H9 (cell line): Measurements from ENCODE around the gene GLP2R. TPM values are rescaled to one million over a fixed set of nuclear protein-coding genes. Genes with fewer than 3 reads are reported as not detected.

Experiments
- DNase-seq: peaks from one replicate; pipeline ENCODE4 v3.0.0-alpha.2; 2017
- H2AFZ ChIP-seq: one replicate; pipeline ENCODE4 v1.6.1; 2013; ENCODE audit warnings: mild to moderate bottlenecking, low read length, control low read depth, moderate library complexity
- H2AK5ac ChIP-seq: 2 replicates; pipeline ENCODE4 v1.6.1; 2013; ENCODE audit warnings: low read length, control low read depth, mixed read lengths; ENCODE audit not compliant: insufficient read length
- H2BK120ac ChIP-seq: one replicate; pipeline ENCODE4 v1.6.1; 2013; ENCODE audit warnings: low read depth, mild to moderate bottlenecking, low read length, control low read depth, inconsistent platforms; ENCODE audit not compliant: poor library complexity, severe bottlenecking
- H2BK12ac ChIP-seq: 2 replicates; pipeline ENCODE4 v1.6.1; 2013; ENCODE audit warnings: low read length, control low read depth, mixed read lengths, low read depth; ENCODE audit not compliant: insufficient read length
- H2BK15ac ChIP-seq: 2 replicates; pipeline ENCODE4 v1.6.1; 2013; ENCODE audit warnings: low read depth, low read length, control low read depth
- H2BK20ac ChIP-seq: one replicate; pipeline ENCODE4 v1.6.1; 2013; ENCODE audit warnings: low read depth, mild to moderate bottlenecking, low read length, control low read depth, inconsistent platforms; ENCODE audit not compliant: poor library complexity, severe bottlenecking
- H2BK5ac ChIP-seq: 2 replicates; pipeline ENCODE4 v1.6.1; 2013; ENCODE audit warnings: low read length, control low read depth, mixed read lengths; ENCODE audit not compliant: insufficient read length
- H3K14ac ChIP-seq: 2 replicates; pipeline ENCODE4 v1.6.1; 2013; ENCODE audit warnings: low read length, control low read depth; ENCODE audit not compliant: insufficient read depth
- H3K18ac ChIP-seq: 2 replicates; pipeline ENCODE4 v1.6.1; 2013; ENCODE audit warnings: low read depth, mild to moderate bottlenecking, mixed read lengths, low read length, control low read depth; ENCODE audit not compliant: insufficient read length
- H3K23ac ChIP-seq: 2 replicates; pipeline ENCODE4 v1.6.1; 2013; ENCODE audit warnings: low read length, control low read depth, mixed read lengths, low read depth; ENCODE audit not compliant: insufficient read length
- H3K23me2 ChIP-seq: 2 replicates; pipeline ENCODE4 v1.6.1; 2013; ENCODE audit warnings: low read depth, mild to moderate bottlenecking, mixed read lengths, low read length, control low read depth; ENCODE audit not compliant: insufficient read length, poor library complexity, severe bottlenecking
- H3K27ac ChIP-seq: 2 replicates; pipeline ENCODE4 v1.5.1; 2013; ENCODE audit warnings: low read length, control low read depth, mixed read lengths, low read depth; ENCODE audit not compliant: insufficient read length
- H3K27me3 ChIP-seq: 2 replicates; pipeline ENCODE4 v1.6.1; 2013; ENCODE audit warnings: low read length, control low read depth, inconsistent platforms; ENCODE audit not compliant: insufficient read depth
- H3K4ac ChIP-seq: 2 replicates; pipeline ENCODE4 v1.6.1; 2013; ENCODE audit warnings: low read depth, mild to moderate bottlenecking, control low read depth, inconsistent platforms, low read length, moderate library complexity
- H3K4me1 ChIP-seq: 2 replicates; pipeline ENCODE4 v1.6.1; 2013; ENCODE audit warnings: low read length, control low read depth, inconsistent platforms; ENCODE audit not compliant: insufficient read depth
- H3K4me2 ChIP-seq: 2 replicates; pipeline ENCODE4 v1.6.1; 2013; ENCODE audit warnings: low read length, control low read depth, mixed read lengths; ENCODE audit not compliant: insufficient read length, insufficient read depth
- H3K56ac ChIP-seq: 2 replicates; pipeline ENCODE4 v1.6.1; 2013; ENCODE audit warnings: low read depth, mild to moderate bottlenecking, mixed read lengths, low read length, control low read depth; ENCODE audit not compliant: insufficient read length
- H3K79me1 ChIP-seq: 2 replicates; pipeline ENCODE4 v1.6.1; 2013; ENCODE audit warnings: low read depth, mild to moderate bottlenecking, moderate library complexity, low read length, control low read depth, inconsistent platforms; ENCODE audit not compliant: insufficient read depth, poor library complexity, severe bottlenecking
- H3K79me2 ChIP-seq: 2 replicates; pipeline ENCODE4 v1.6.1; 2013; ENCODE audit warnings: low read length, control low read depth, inconsistent platforms; ENCODE audit not compliant: insufficient read depth
- H3K9ac ChIP-seq: 2 replicates; pipeline ENCODE4 v1.6.1; 2013; ENCODE audit warnings: low read length, control low read depth, mixed read lengths; ENCODE audit not compliant: insufficient read length; ENCODE audit errors: extremely low read depth
- H3K9me3 ChIP-seq: one replicate; pipeline ENCODE4 v1.6.1; 2013; ENCODE audit warnings: low read depth, low read length, inconsistent platforms; ENCODE audit not compliant: control insufficient read depth
- H3T11ph ChIP-seq: one replicate; pipeline ENCODE4 v1.6.1; 2013; ENCODE audit warnings: mild to moderate bottlenecking, low read length, control low read depth, inconsistent platforms
- H4K20me1 ChIP-seq: one replicate; pipeline ENCODE4 v1.6.1; 2013; ENCODE audit not compliant: control insufficient read depth, insufficient read length, insufficient read depth
- H4K5ac ChIP-seq: 2 replicates; pipeline ENCODE4 v1.6.1; 2013; ENCODE audit warnings: low read depth, mild to moderate bottlenecking, mixed read lengths, low read length, control low read depth; ENCODE audit not compliant: insufficient read length
- H4K8ac ChIP-seq: replicated peaks from 2 replicates; pipeline ENCODE4 v1.6.1; 2013; ENCODE audit warnings: low read length, control low read depth, mixed read lengths, low read depth; ENCODE audit not compliant: insufficient read length
- H4K91ac ChIP-seq: 2 replicates; pipeline ENCODE4 v1.6.1; 2013; ENCODE audit warnings: low read depth, mild to moderate bottlenecking, moderate library complexity, mixed read lengths, low read length, control low read depth; ENCODE audit not compliant: insufficient read length
- H3K27ac Mint-ChIP-seq, 3 experiments: 2 replicates in 2 of 3; 3 replicates in 1 of 3; pipeline ENCODE4 v1.8.0; 2020 to 2021; ENCODE audit warnings: mixed read lengths in 3 of 3, mild to moderate bottlenecking in 1 of 3, moderate library complexity in 1 of 3
- H3K27me3 Mint-ChIP-seq: 2 replicates; pipeline ENCODE4 v1.8.0; 2021; ENCODE audit warnings: low read depth, mild to moderate bottlenecking, moderate library complexity, mixed read lengths
- H3K36me3 Mint-ChIP-seq, 3 experiments: 2 replicates in 2 of 3; 3 replicates in 1 of 3; pipeline ENCODE4 v1.8.0; 2020 to 2021; ENCODE audit warnings: low read depth in 3 of 3, mixed read lengths in 3 of 3; ENCODE audit not compliant: insufficient read depth in 1 of 3
- H3K4me1 Mint-ChIP-seq, 2 experiments: 2 replicates each; pipeline ENCODE4 v1.8.0; 2020; ENCODE audit warnings: mixed read lengths in 2 of 2
- H3K4me3 Mint-ChIP-seq, 2 experiments: 2 replicates in 1 of 2; 3 replicates in 1 of 2; pipeline ENCODE4 v1.8.0; 2020 to 2021; ENCODE audit warnings: mild to moderate bottlenecking in 2 of 2, mixed read lengths in 2 of 2, moderate library complexity in 1 of 2
- H3K9me3 Mint-ChIP-seq, 2 experiments: 2 replicates in 1 of 2; 3 replicates in 1 of 2; pipeline ENCODE4 v1.8.0; 2020; ENCODE audit warnings: mild to moderate bottlenecking in 2 of 2, mixed read lengths in 2 of 2, moderate library complexity in 1 of 2
- WGBS: extraction: QIAGEN DNeasy Blood & Tissue Kit; methylation state at CpG from one replicate; pipeline ENCODE4 v1.1.7; 2013; ENCODE audit warnings: missing lambda C conversion rate, low lambda C conversion rate, mixed read lengths; ENCODE audit not compliant: insufficient read length; ENCODE audit errors: extremely low coverage; 5-methylcytosine and 5-hydroxymethylcytosine counted together
- total RNA-seq: library from RNA; stranded (reverse); gene quantifications from 2 replicates; pipeline ENCODE4 v1.2.1, GENCODE V29; 2021
- TF ChIP-seq, protein P1 (sequence below): fragments of 200-600 bp; sonication (generic); conservative IDR thresholded peaks from 3 replicates; pipeline ENCODE4 v1.8.0; 2021; ENCODE audit warnings: antibody characterized with exemption, mild to moderate bottlenecking

The GLP2R gene
- total RNA-seq, 1 experiment from 2014 or later = not detected

DNA sequence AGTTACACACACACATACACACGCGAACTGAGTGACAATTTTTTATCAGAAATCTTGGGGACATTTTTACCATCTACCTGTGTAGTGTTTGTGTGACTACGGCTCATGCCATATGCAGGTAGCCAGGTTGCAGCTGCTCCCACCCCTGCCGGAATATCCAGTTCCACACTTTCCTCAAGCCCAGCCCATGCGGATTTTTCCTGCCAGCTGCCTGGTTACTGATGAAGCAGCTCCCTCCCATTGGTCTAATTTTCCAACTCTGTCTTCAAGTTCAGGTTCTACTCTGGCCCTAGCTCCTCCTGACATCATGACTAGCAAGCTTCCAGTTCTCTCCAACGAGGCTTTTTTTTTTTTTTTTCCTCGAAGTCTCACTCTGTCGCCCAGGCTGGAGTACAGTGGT is 8.6 kb upstream of the GLP2R start:
- Histone ChIP-seq H4K20me1 (no peaks in the 10 kb centered on the region), H3K27ac (no peak overlapping the region), H3T11ph (no peak overlapping the region), H3K27me3 (no peaks in the 10 kb centered on the region), H4K91ac (no peak overlapping the region), H3K79me2 (no peaks in the 10 kb centered on the region), H3K23me2 (no peaks in the 10 kb centered on the region), H3K23ac (no peak overlapping the region), H3K14ac (no peak overlapping the region), H3K79me1 (no peaks in the 10 kb centered on the region), H3K9ac (no peak overlapping the region), H3K4me2 (no peak overlapping the region), H3K4me1 (peaks cover 3% of the 10 kb centered on the region; the same call in 1 of the 2 replicates), H3K18ac (no peak overlapping the region), H3K56ac (no peak overlapping the region), H2BK12ac (no peak overlapping the region), H3K9me3 (no peaks in the 10 kb centered on the region), H2AFZ (no peak overlapping the region), H2BK120ac (no peak overlapping the region), H2BK5ac (no peak overlapping the region), H2BK15ac (no peak overlapping the region), H4K8ac (no peak overlapping the region), H2BK20ac (no peak overlapping the region), H3K4ac (no peak overlapping the region), H4K5ac (no peak overlapping the region), H2AK5ac (no peak overlapping the region)
- TF ChIP-seq, protein P1, sequence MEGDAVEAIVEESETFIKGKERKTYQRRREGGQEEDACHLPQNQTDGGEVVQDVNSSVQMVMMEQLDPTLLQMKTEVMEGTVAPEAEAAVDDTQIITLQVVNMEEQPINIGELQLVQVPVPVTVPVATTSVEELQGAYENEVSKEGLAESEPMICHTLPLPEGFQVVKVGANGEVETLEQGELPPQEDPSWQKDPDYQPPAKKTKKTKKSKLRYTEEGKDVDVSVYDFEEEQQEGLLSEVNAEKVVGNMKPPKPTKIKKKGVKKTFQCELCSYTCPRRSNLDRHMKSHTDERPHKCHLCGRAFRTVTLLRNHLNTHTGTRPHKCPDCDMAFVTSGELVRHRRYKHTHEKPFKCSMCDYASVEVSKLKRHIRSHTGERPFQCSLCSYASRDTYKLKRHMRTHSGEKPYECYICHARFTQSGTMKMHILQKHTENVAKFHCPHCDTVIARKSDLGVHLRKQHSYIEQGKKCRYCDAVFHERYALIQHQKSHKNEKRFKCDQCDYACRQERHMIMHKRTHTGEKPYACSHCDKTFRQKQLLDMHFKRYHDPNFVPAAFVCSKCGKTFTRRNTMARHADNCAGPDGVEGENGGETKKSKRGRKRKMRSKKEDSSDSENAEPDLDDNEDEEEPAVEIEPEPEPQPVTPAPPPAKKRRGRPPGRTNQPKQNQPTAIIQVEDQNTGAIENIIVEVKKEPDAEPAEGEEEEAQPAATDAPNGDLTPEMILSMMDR = no peak
- Mint-ChIP-seq H3K4me1 (peaks cover 4 to 6% of the 10 kb centered on the region in 2 experiments; a peak in 3 of 4 replicates), H3K36me3 (no peaks in the 10 kb centered on the region; a peak in 1 of 7 replicates), H3K4me3 (no peak overlapping the region), H3K27me3 (peaks cover 2% of the 10 kb centered on the region; the same call in 1 of the 2 replicates), H3K9me3 (peaks cover 2 to 3% of the 10 kb centered on the region in 2 experiments; a peak in 3 of 5 replicates), H3K27ac (no peak overlapping the region; a peak in 1 of 7 replicates)
- WGBS = no CpG with 5 or more reads among the region's 8 CpGs
- DNase-seq = peak; percentile 80
